Umbilical cord (tissue), 2 donors: ENCODE measurements around the gene NUDT14. TPM values are rescaled to one million over a fixed set of nuclear protein-coding genes. Genes with fewer than 3 reads are reported as not detected.

Source experiments
- DNase-seq: peaks from one replicate; pipeline ENCODE4 v3.0.0-alpha.2; 2015; ENCODE audit warnings: low spot score
- total RNA-seq: library from RNA; depleted of rRNA; stranded (reverse); fragments of >200 nt; gene quantifications from one replicate; pipeline ENCODE4 v1.2.3, GENCODE V29; 2014; ENCODE audit warnings: low replicate concordance; ENCODE audit not compliant: insufficient read depth

Gene NUDT14
- total RNA-seq, 1 donor from 2014 or later: 15.9 TPM

GRCh38 chr14:105135700-105136395, 45.3 kb downstream of the NUDT14 start:
- DNase-seq: no peak

- DNase-seq: no peak
Measured at GRCh38 chr14:105132921-105133654, 48.0 kb downstream of the NUDT14 start.

GRCh38 chr14:105131241-105131640, 49.9 kb downstream of the NUDT14 start:
- no peak for DNase-seq

DNA sequence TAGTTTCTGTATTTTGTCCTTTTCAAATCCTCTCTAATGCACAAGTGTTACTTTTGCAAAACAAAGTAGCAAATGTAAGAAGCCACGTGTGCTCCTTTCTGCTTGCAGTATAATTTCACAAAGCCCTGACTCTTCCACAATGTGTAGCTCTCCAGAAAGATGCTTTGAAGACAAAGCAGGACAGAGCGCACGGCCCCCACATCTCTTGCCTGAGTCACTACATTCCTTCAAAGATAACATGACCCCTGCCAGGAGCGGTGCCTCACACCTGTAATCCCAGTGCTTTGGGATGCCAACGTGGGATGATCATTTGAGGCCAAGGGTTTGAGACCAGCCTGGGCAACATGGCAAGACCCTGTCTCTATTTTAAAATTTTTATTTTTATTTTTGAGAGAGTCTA, 53.1 kb downstream of the NUDT14 start:
- DNase-seq: no peak

DNA sequence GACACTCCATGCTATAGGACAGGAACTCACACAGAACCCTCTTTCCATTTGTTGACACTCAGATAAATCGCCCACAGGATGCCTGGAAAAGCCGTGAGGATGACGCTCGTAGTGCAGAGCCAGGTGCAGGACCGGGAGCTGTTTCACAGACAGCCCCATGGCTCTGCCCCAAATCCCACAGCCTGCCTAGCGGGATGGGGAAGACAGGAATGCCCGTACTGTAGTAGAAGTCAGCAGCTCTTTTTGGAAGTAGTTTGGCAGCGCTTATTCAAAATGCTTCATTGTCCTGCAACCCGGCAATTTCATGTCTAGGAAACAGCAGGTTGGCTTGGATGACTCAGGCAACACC, 54.2 kb downstream of the NUDT14 start:
- DNase-seq: no peak

DNA sequence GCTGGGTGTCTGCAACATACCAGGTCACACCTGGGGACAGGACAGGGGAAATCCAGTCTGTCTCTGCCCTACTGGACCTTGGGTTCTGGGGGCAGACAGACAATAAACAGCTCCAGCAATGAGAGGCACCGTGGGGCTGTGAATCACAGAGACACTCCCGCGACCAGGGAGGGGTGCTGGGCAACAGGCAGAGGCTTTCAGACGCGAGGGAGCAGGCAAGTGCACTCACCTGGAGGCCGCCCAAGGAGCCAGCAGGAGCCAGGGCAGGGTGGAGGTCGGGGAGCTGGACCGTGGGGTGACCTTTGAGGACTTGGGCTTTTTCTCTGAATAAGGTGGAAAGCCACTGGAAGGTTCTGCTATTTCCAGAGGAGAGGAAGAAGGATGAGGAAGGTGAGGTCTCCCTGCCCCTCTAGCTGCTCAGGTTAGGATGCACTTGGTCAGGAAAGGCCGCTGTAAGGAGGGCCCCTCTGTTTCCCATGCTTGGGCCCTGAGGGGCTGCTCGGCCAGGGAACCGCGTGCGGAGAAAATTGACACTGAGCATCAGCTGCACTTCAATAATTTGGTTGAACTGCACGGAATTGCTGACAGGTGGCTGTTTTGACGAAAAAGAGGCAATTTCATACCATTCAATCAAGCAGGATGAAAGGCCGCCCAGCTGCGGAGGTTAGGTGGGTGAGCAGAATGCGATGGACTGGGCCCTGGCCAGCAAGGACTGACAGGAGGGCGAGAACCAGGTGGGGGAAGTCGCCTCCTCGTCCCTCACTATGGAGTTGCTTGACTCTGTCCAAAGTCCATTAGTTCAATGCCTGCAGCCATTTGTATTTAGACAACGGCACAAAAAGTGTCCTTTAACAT, 54.8 kb downstream of the NUDT14 start:
- no peak for DNase-seq

DNA sequence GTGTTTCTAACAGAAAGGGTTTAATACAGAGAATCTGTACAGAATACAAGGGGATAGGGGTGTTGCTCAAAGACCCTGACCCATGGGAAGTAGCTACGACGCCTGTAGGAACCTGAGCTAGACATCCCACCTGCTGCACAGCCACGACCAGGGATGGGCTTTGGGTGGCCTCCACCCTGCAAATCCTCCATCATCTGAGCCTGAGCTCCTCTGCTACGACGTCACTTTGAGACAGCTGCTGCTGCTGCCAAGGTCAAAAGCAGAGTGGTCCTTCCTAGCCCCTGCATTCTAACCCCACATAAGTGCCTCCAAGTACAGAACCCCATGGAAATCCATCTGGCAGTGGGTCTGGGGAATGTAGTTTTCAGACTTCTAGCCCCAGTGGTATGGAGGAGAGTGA, 56.3 kb downstream of the NUDT14 start:
- DNase-seq: no peak

DNA sequence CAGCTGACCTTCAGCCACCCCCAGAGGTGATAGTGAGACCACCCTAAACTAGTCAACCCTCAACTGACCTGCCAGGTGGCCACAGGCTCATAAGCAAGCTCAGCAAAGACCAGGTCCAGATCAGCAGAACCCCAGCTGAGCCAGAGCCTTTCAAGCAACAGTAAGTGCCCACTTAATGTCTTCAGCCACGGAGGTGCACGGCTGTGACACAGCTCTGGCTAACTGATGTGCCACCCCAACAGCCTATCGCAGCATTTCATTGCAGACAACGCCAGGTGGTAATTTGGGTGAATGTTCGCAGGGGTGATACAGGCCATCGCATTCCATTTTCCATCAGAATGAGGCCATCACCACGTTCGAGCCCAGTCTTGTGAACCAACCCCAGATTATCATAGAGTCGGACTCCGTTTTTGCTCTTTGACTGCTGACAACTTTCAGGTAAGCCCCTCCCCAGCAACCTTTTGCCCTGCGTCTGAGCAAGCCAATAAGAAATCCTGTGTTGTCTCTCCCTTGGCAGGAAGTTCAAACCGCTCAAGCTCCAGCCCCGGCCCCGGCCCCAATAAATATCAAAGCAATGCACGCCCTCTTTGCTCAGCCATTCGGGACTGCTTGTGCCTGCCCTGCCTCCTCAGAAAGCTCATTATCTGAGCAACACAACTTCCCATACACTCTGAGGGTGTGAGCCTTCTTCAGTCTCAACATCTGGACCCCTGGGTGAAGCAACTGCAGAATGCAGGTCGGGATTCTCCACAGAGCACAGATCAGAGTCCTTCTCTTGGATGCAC, 56.9 kb downstream of the NUDT14 start:
- peak; percentile 17 for DNase-seq

DNA sequence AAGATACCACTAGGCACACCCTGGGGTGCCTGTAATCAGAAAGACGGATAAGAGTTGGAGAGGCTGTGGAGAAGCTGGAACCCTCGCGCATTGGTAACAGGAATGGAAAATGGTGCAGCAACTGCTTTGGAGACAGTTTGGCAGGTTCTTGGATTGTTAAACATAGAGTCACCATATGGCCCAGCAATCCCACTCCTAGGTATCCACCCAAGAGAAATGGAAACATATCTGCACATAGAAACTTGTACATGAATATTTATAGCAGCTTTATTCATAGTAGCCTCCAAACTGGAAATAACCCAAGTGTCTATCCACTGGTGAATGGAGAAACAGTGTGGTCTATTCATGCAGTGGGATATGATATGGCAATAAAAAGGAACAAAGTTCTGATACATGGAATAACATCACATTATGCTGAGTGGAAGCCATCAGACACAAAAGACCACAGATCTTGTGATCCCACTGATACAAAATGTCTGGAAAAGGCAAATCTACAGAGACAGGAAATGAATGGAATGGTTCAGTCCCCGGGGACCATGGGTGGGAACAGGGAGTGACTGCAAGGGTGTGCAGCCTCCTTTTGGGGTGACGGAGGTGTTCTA, 57.9 kb downstream of the NUDT14 start:
- no peak for DNase-seq

Other genes starting within 250 kb of the NUDT14 start
- 59.0 TPM for gene AHNAK2, start 202.9 kb downstream of the NUDT14 start, total RNA-seq
- 6.5 TPM for gene CLBA1, start 195.5 kb downstream of the NUDT14 start, total RNA-seq
- 21.7 TPM for gene CDCA4, start 160.2 kb downstream of the NUDT14 start, total RNA-seq
- 4.1 TPM for gene GPR132, start 115.9 kb downstream of the NUDT14 start, total RNA-seq
- 7.0 TPM for gene JAG2, start 12.5 kb downstream of the NUDT14 start, total RNA-seq
- 33.0 TPM for gene BTBD6, start 67.2 kb upstream of the NUDT14 start, total RNA-seq
- gene BRF1, start 119.7 kb upstream of the NUDT14 start, total RNA-seq: 41.9 TPM
- gene PACS2, start 133.4 kb upstream of the NUDT14 start, total RNA-seq: 17.8 TPM
- not detected for gene TEX22, start 217.2 kb upstream of the NUDT14 start, total RNA-seq
- gene MTA1, start 238.5 kb upstream of the NUDT14 start, total RNA-seq: 30.3 TPM